Pancreas (tissue), 10 donors: ENCODE results near the gene RNFT2. TPM values are rescaled to one million over a fixed set of nuclear protein-coding genes. Genes with fewer than 3 reads are reported as not detected.

Experiments used
- ATAC-seq, 4 donors: fragments of 200-7000 bp; cut with Tn5 transposase; one replicate each; pipeline versions ENCODE4 v1.8.0 to v1.9.1; 2020; ENCODE audit warnings: mild to moderate bottlenecking in 4 of 4, moderate library complexity in 4 of 4
- DNase-seq, 6 donors: peaks; one replicate each; pipeline ENCODE4 v3.0.0-alpha.2; 2020
- FAIRE-seq: peaks from 2 replicates; lab custom pipeline; 2012; peaks lifted over from hg19 to GRCh38; lab: Jason Lieb, UNC
- H3K27ac ChIP-seq, 4 donors: fragments of 200-600 bp; sonication (generic); 1 replicate in 3 of 4; 2 replicates in 1 of 4; pipeline versions ENCODE4 v1.5.0 to v1.8.0; 2020
- H3K27me3 ChIP-seq, 4 donors: fragments of 200-600 bp; one replicate each; pipeline ENCODE4 v1.8.0; 2021
- H3K36me3 ChIP-seq, 3 donors: fragments of 200-600 bp; sonication (generic) in 1 of 3; one replicate each; pipeline versions ENCODE4 v1.5.0 to v1.8.0; 2020 to 2021
- H3K4me1 ChIP-seq, 3 donors: fragments of 200-600 bp; one replicate each; pipeline ENCODE4 v1.8.0; 2021
- H3K4me3 ChIP-seq, 4 donors: fragments of 200-600 bp; sonication (generic) in 2 of 4; one replicate each; pipeline versions ENCODE4 v1.5.0 to v1.8.0; 2020 to 2021
- H3K9me3 ChIP-seq, 4 donors: fragments of 200-600 bp; one replicate each; pipeline ENCODE4 v1.8.0; 2021
- CTCF ChIP-seq, 4 donors: fragments of 200-600 bp; sonication (generic) in 3 of 4; IDR thresholded peaks; one replicate each; pipeline versions ENCODE4 v1.5.0 to v1.8.0; 2021; ENCODE audit warnings: antibody characterized with exemption in 4 of 4
- WGBS, 2 donors: extraction: QIAGEN DNeasy Blood & Tissue Kit; methylation state at CpG; one replicate each; pipeline ENCODE4 v1.1.7; 2013; 5-methylcytosine and 5-hydroxymethylcytosine counted together
- intact Hi-C, 3 donors: fragments of 100-400 bp; cut with DNase I; formaldehyde crosslinking; loops; one replicate each; pipeline versions ENCODE4 v1.11.1 to v1.14.2; 2022
- polyA plus RNA-seq, 2 donors: library from polyadenylated mRNA; stranded (reverse); fragments of 200-250 nt; gene quantifications; one replicate each; pipeline ENCODE4 v1.2.3, GENCODE V29; 2013
- total RNA-seq, 6 donors: library from RNA; stranded (reverse); fragmentation: NEBNext Ultra II Directional in 4 of 6; extraction: Animal tissue kit (Norgen Biotek cat#: 25700) in 4 of 6; gene quantifications; one replicate each; pipeline versions ENCODE4 v1.2.1 to v1.2.4, GENCODE V29; 2021 to 2023
- donor health status: healthy with polysubstance abuse.
- donor health status: DM: no; HTN: no; CAD: no; lungs with moderate emphysema.
- donor health status: DM: no; HTN: no; CAD: no.
- donor health status: control.
- donor health status: control.
- donor health status: Bipolar disorder and iron deficiency.
- donor health status: DM: yes; HTN: yes; CAD: no.
- donor health status: DM: no; HTN: no; CAD: no.
- donor health status: DM: no; HTN: no; CAD: no.
- donor health status: DM: yes; HTN: yes; CAD: no.

The RNFT2 gene
- total and polyA plus RNA-seq, 8 donors, result 0.51 to 2.6 (median 1.5) TPM

GRCh38 chr12:116832353-116832752, 94.2 kb downstream of the RNFT2 start:
- no peak for FAIRE-seq
- ATAC-seq, result no peak

GRCh38 chr12:116833474-116833873, 95.4 kb downstream of the RNFT2 start:
- no peak for FAIRE-seq
- intact Hi-C loops, result no loop called here
- 83 to 90% methylated on average over 10 of the region's 10 CpGs for WGBS, 2 donors

More at GRCh38 chr12:116832353-116832752, 94.2 kb downstream of the RNFT2 start:
- no peak for DNase-seq
- intact Hi-C loops, result no loop called here
- Histone ChIP-seq H3K4me1 (no peaks in the 10 kb centered on the region), H3K36me3 (no peaks in the 10 kb centered on the region), H3K27me3 (no peaks in the 10 kb centered on the region), H3K9me3 (no peaks in the 10 kb centered on the region), H3K4me3 (no peak overlapping the region), H3K27ac (no peak overlapping the region)
- 83 to 89% methylated on average over 6 of the region's 6 CpGs for WGBS, 2 donors
- TF ChIP-seq CTCF (IDR thresholded peaks at IDR 0.05), result no peak

GRCh38 chr12:116835484-116835883, 97.4 kb downstream of the RNFT2 start:
- 67 to 79% methylated on average over 1 of the region's 1 CpG for WGBS, 2 donors
- Histone ChIP-seq H3K4me3 (no peak overlapping the region), H3K27me3 (no peaks in the 10 kb centered on the region), H3K9me3 (no peaks in the 10 kb centered on the region), H3K27ac (no peak overlapping the region), H3K36me3 (no peaks in the 10 kb centered on the region), H3K4me1 (no peaks in the 10 kb centered on the region)
- DNase-seq (no peak), ATAC-seq (no peak), FAIRE-seq (no peak)
- intact Hi-C loops, result no loop called here
- no peak for TF ChIP-seq CTCF (IDR thresholded peaks at IDR 0.05)

More at GRCh38 chr12:116833474-116833873, 95.4 kb downstream of the RNFT2 start:
- Histone ChIP-seq H3K4me3 (no peak overlapping the region), H3K9me3 (no peaks in the 10 kb centered on the region), H3K36me3 (no peaks in the 10 kb centered on the region), H3K27ac (no peak overlapping the region), H3K27me3 (no peaks in the 10 kb centered on the region), H3K4me1 (no peaks in the 10 kb centered on the region)
- ATAC-seq (no peak), DNase-seq (no peak)
- TF ChIP-seq CTCF (IDR thresholded peaks at IDR 0.05), result no peak

- Histone ChIP-seq H3K36me3 (no peaks in the 10 kb centered on the region), H3K27ac (no peak overlapping the region), H3K27me3 (no peaks in the 10 kb centered on the region), H3K9me3 (no peaks in the 10 kb centered on the region), H3K4me3 (no peak overlapping the region), H3K4me1 (no peaks in the 10 kb centered on the region)
- no peak for TF ChIP-seq CTCF (IDR thresholded peaks at IDR 0.05)
- FAIRE-seq, result no peak
- no peak for DNase-seq
- intact Hi-C loops, result no loop called here
- no peak for ATAC-seq
- WGBS, 2 donors, result 82 to 83% methylated on average over 9 of the region's 9 CpGs
Measured at GRCh38 chr12:116837097-116837496, 99.0 kb downstream of the RNFT2 start.

- Histone ChIP-seq H3K27me3 (no peaks in the 10 kb centered on the region), H3K4me1 (no peaks in the 10 kb centered on the region), H3K4me3 (no peak overlapping the region), H3K9me3 (no peaks in the 10 kb centered on the region), H3K36me3 (no peaks in the 10 kb centered on the region), H3K27ac (no peak overlapping the region)
- intact Hi-C loops, result no loop called here
- FAIRE-seq, result no peak
- ATAC-seq, result no peak
- DNase-seq, result no peak
- no peak for TF ChIP-seq CTCF (IDR thresholded peaks at IDR 0.05)
- 52 to 55% methylated on average over 4 of the region's 4 CpGs for WGBS, 2 donors
Measured at GRCh38 chr12:116838365-116838764, 100.2 kb downstream of the RNFT2 start.
